Caco-2 (cell line): ENCODE results near the gene AKR1C1. TPM values are rescaled to one million over a fixed set of nuclear protein-coding genes. Genes with fewer than 3 reads are reported as not detected.
"Not testable (repeated sequence)": the region's sequence is repeated elsewhere in the genome, so short reads cannot be mapped to it uniquely, and the experiment has no call there.

ENCODE experiments used
- BruUV-seq: library from RNA; stranded (reverse); fragments of 400-500 nt; replicated peaks from 2 replicates; lab custom pipeline; 2021; lab: Mats Ljungman, UMichigan
- CTCF ChIA-PET: fragments of 300-600 bp; sonication (Branson Sonifier 250); formaldehyde crosslinking; loops from one replicate; lab custom pipeline; 2022; ENCODE audit warnings: antibody characterized with exemption; lab: Charles Lee
- POLR2A ChIA-PET: fragments of 300-600 bp; sonication (Branson Sonifier 250); formaldehyde crosslinking; loops from one replicate; lab custom pipeline; 2022; ENCODE audit warnings: antibody characterized with exemption; lab: Charles Lee
- DNase-seq, 2 experiments: peaks; one replicate each; pipeline versions ENCODE4 v3.0.0 to v3.0.0-alpha.2; 2020 to 2022
- H3K27me3 ChIP-seq: replicated peaks from 2 replicates; pipeline ENCODE4 v1.6.0; 2011; ENCODE audit warnings: low read length; ENCODE audit not compliant: control insufficient read depth, insufficient read depth
- H3K36me3 ChIP-seq: 2 replicates; pipeline ENCODE4 v1.5.1; 2011; ENCODE audit warnings: low read length; ENCODE audit not compliant: control insufficient read depth, insufficient read depth
- H3K4me1 ChIP-seq: fragments of 250-450 bp; sonication (Bioruptor Pico); 2 replicates; pipeline ENCODE4 v1.5.1; 2020; ENCODE audit warnings: mild to moderate bottlenecking
- H3K4me3 ChIP-seq: 2 replicates; pipeline ENCODE4 v1.5.1; 2011; ENCODE audit warnings: low read depth, mild to moderate bottlenecking, control low read depth, low read length
- H3K9me3 ChIP-seq: fragments of 250-450 bp; sonication (Bioruptor Pico); 2 replicates; pipeline ENCODE4 v1.5.1; 2020; ENCODE audit warnings: mild to moderate bottlenecking, moderate library complexity
- H3K27ac Mint-ChIP-seq: one replicate; pipeline ENCODE4 v1.8.0; 2022; ENCODE audit warnings: mixed read lengths; ENCODE audit not compliant: unreplicated experiment
- H3K27me3 Mint-ChIP-seq: one replicate; pipeline ENCODE4 v1.8.0; 2022; ENCODE audit warnings: mixed read lengths; ENCODE audit not compliant: insufficient read depth, unreplicated experiment
- H3K36me3 Mint-ChIP-seq: one replicate; pipeline ENCODE4 v1.8.0; 2022; ENCODE audit warnings: mild to moderate bottlenecking, mixed read lengths; ENCODE audit not compliant: insufficient read depth, unreplicated experiment
- H3K4me1 Mint-ChIP-seq: one replicate; pipeline ENCODE4 v1.8.0; 2022; ENCODE audit warnings: low read depth, mixed read lengths; ENCODE audit not compliant: unreplicated experiment
- H3K4me3 Mint-ChIP-seq: one replicate; pipeline ENCODE4 v1.8.0; 2022; ENCODE audit warnings: mild to moderate bottlenecking, moderate library complexity, mixed read lengths; ENCODE audit not compliant: unreplicated experiment
- H3K9me3 Mint-ChIP-seq: one replicate; pipeline ENCODE4 v1.8.0; 2022; ENCODE audit warnings: mixed read lengths; ENCODE audit not compliant: unreplicated experiment
- CTCF ChIP-seq, 2 experiments: fragments of 200-600 bp in 1 of 2; IDR thresholded peaks; 1 replicate in 1 of 2; 2 replicates in 1 of 2; pipeline versions ENCODE4 v1.5.1 to v1.8.0; 2011 to 2022; ENCODE audit warnings: antibody characterized with exemption in 1 of 2, control low read depth in 1 of 2, inconsistent platforms in 1 of 2, low read depth in 1 of 2, low read length in 1 of 2, mild to moderate bottlenecking in 1 of 2, moderate library complexity in 1 of 2; ENCODE audit not compliant: insufficient read depth in 1 of 2, severe bottlenecking in 1 of 2, unreplicated experiment in 1 of 2
- intact Hi-C: fragments of 100-400 bp; cut with micrococcal nuclease; formaldehyde crosslinking; loops from one replicate; pipeline ENCODE4 v1.10.0; 2022; ENCODE audit not compliant: unreplicated experiment
- total RNA-seq: library from RNA; stranded (reverse); gene quantifications from 2 replicates; pipeline ENCODE4 v1.2.3, GENCODE V29; 2022

AKR1C1 gene
- total RNA-seq, 1 experiment from 2014 or later, result 27.1 TPM

GRCh38 chr10:5018134-5018533 is 54.9 kb downstream of the AKR1C1 start:
- 0 out of 2 replicates have a peak, but pooled peaks cover 5% of the 10 kb centered on the region for H3K4me1 ChIP-seq
- H3K4me3 ChIP-seq, result no peak overlapping the region
- Mint-ChIP-seq H3K9me3 (no peaks in the 10 kb centered on the region), H3K4me1 (no peaks in the 10 kb centered on the region), H3K27me3 (no peaks in the 10 kb centered on the region), H3K4me3 (no peak overlapping the region), H3K36me3 (no peaks in the 10 kb centered on the region), H3K27ac (no peak overlapping the region)
- H3K9me3 ChIP-seq, result no peaks in the 10 kb centered on the region
- POLR2A ChIA-PET, result no interaction called here
- no peak for DNase-seq
- CTCF ChIA-PET, result no interaction called here
- intact Hi-C loops, result loop anchor here (5.0 kb wide), 1 partner anchor 129 kb away; no protein-coding TSS in a partner anchor
- no peaks in the 10 kb centered on the region for H3K27me3 ChIP-seq
- no peaks in the 10 kb centered on the region for H3K36me3 ChIP-seq
- no peak for TF ChIP-seq CTCF (IDR thresholded peaks at IDR 0.05; ENCODE audit: insufficient read depth in 1 of 2, low read depth in 1 of 2, low read length in 1 of 2, severe bottlenecking in 1 of 2, unreplicated experiment in 1 of 2)
- BruUV-seq, result no TSS peak

- H3K4me3 ChIP-seq, H3K9me3 ChIP-seq, CTCF ChIA-PET, H3K27me3 Mint-ChIP-seq, H3K27ac Mint-ChIP-seq, H3K4me1 ChIP-seq, H3K4me3 Mint-ChIP-seq, POLR2A ChIA-PET, BruUV-seq, H3K36me3 Mint-ChIP-seq, H3K36me3 ChIP-seq, H3K27me3 ChIP-seq, H3K4me1 Mint-ChIP-seq, H3K9me3 Mint-ChIP-seq: not testable (repeated sequence)
- DNase-seq, result peak; percentile 47 to 50
- intact Hi-C loops, result loop anchor here (1.0 to 5.0 kb wide), 3 partner anchors 76 to 265 kb away; partner anchors contain the start of gene AKR1C3
- peak in 1 of 2 experiments; percentile 33 for TF ChIP-seq CTCF (IDR thresholded peaks at IDR 0.05; ENCODE audit: insufficient read depth in 1 of 2, low read depth in 1 of 2, low read length in 1 of 2, severe bottlenecking in 1 of 2, unreplicated experiment in 1 of 2)
These were observed 55.6 kb downstream of the AKR1C1 start for GRCh38 chr10:5018671-5019277.

- not testable (repeated sequence) for H3K9me3 ChIP-seq, H3K4me1 ChIP-seq, H3K27me3 Mint-ChIP-seq
These were observed 56.8 kb downstream of the AKR1C1 start for GRCh38 chr10:5019770-5020612.

GRCh38 chr10:5021624-5022290 is 58.5 kb downstream of the AKR1C1 start:
- H3K4me1 Mint-ChIP-seq, H3K4me3 ChIP-seq, CTCF ChIA-PET, H3K36me3 ChIP-seq, H3K36me3 Mint-ChIP-seq, H3K9me3 ChIP-seq, H3K27me3 ChIP-seq, intact Hi-C loops, H3K4me3 Mint-ChIP-seq, H3K27ac Mint-ChIP-seq, POLR2A ChIA-PET, DNase-seq, H3K4me1 ChIP-seq, H3K27me3 Mint-ChIP-seq, H3K9me3 Mint-ChIP-seq, BruUV-seq: not testable (repeated sequence)

More at GRCh38 chr10:5019770-5020612, 56.8 kb downstream of the AKR1C1 start:
- CTCF ChIA-PET, POLR2A ChIA-PET, H3K36me3 Mint-ChIP-seq, BruUV-seq, H3K27me3 ChIP-seq, H3K4me3 ChIP-seq, H3K36me3 ChIP-seq, H3K9me3 Mint-ChIP-seq, H3K4me1 Mint-ChIP-seq, H3K4me3 Mint-ChIP-seq: not testable (repeated sequence)
- peak overlapping the region; percentile 50 for H3K27ac Mint-ChIP-seq
- DNase-seq, result peak; percentile 35 to 43
- intact Hi-C loops, result loop anchor here (1.0 to 5.0 kb wide), 3 partner anchors 74 to 263 kb away; partner anchors contain the start of gene AKR1C3
